ENCODE data around the gene MDN1. TPM values are rescaled to one million over a fixed set of nuclear protein-coding genes. Genes with fewer than 3 reads are reported as not detected.

MDN1 gene
- total and polyA plus RNA-seq, 2 of the 4 experiments (the other 2 are of a cell fraction) = 7.7 to 26.7 TPM

- no peaks in the 10 kb centered on the region for H3K9me1 ChIP-seq (ENCODE audit: insufficient read depth, low read length)
- ATAC-seq (ENCODE audit: low read depth) (no peak), DNase-seq (no peak)
- H3K23ac ChIP-seq (ENCODE audit: low read depth, low read length) = no peak overlapping the region
- no peak overlapping the region for H4K5ac ChIP-seq (ENCODE audit: low read depth, low read length)
- no peaks in the 10 kb centered on the region for H3K9me3 ChIP-seq (ENCODE audit: control insufficient read depth, insufficient read depth, low read length)
- H3K27ac ChIP-seq (ENCODE audit: insufficient read depth, low read length) = no peak overlapping the region
- no peak overlapping the region for H3K14ac ChIP-seq (replicated peaks; ENCODE audit: low read depth, low read length)
- intact Hi-C loops (cut with micrococcal nuclease) (no loop called here), in situ Hi-C loops (cut with MboI; ENCODE audit: low sequenced_read_pairs) (no loop called here), dilution Hi-C loops (cut with HindIII; ENCODE audit: low sequenced_read_pairs, unreplicated experiment) (no loop called here)
- H2AK9ac ChIP-seq (replicated peaks; ENCODE audit: low read depth, low read length, poor library complexity) = no peak overlapping the region
- H2BK15ac ChIP-seq (ENCODE audit: low read depth, low read length) = no peak overlapping the region
- no peak overlapping the region for H3K56ac ChIP-seq (ENCODE audit: extremely low read depth, insufficient read depth, low read length)
- no TSS peak for BruUV-seq (replicated peaks)
- no peak overlapping the region for H2BK120ac ChIP-seq (ENCODE audit: low read depth, low read length)
- H3K27me3 ChIP-seq (ENCODE audit: control insufficient read depth, insufficient read depth, low read length) = no peaks in the 10 kb centered on the region
- no peak overlapping the region for H2AFZ ChIP-seq (replicated peaks; ENCODE audit: low read length, poor library complexity)
- ChIA-PET CTCF (no interaction called here), POLR2A (ENCODE audit: unreplicated experiment) (no interaction called here)
- H3K79me1 ChIP-seq (ENCODE audit: low read depth in 1 of 2, low read length in 2 of 2) = no peaks in the 10 kb centered on the region
- H2BK20ac ChIP-seq (ENCODE audit: low read depth, low read length) = no peak overlapping the region
- no peak overlapping the region for H4K8ac ChIP-seq (ENCODE audit: low read depth in 2 of 2, low read length in 2 of 2)
- no peak overlapping the region for H3K4ac ChIP-seq (ENCODE audit: low read depth, low read length)
- no peaks in the 10 kb centered on the region for H3K36me3 ChIP-seq (ENCODE audit: control insufficient read depth, insufficient read depth, low read length)
- no peak overlapping the region for H2AK5ac ChIP-seq (ENCODE audit: low read depth, low read length)
- H3K4me3 ChIP-seq (ENCODE audit: insufficient read depth, low read depth, low read length) = no peak overlapping the region
- no peak overlapping the region for H4K91ac ChIP-seq (ENCODE audit: insufficient read depth, low read depth, low read length)
- no peak overlapping the region for H3K9ac ChIP-seq (ENCODE audit: low read depth, low read length)
- no peaks in the 10 kb centered on the region for H4K20me1 ChIP-seq (ENCODE audit: insufficient read depth, low read length)
- no CpG with 5 or more reads among the region's 2 CpGs for WGBS, 2 experiments (ENCODE audit: extremely low coverage in 2 of 2, insufficient read length in 1 of 2)
- no peak for TF ChIP-seq FOS (IDR thresholded peaks at IDR 0.05; ENCODE audit: low read depth, low read length)
- TF ChIP-seq POLR2A (IDR thresholded peaks at IDR 0.05; ENCODE audit: low read depth, low read length) = no peak
- TF ChIP-seq USF2 (IDR thresholded peaks at IDR 0.05; ENCODE audit: low read depth, low read length) = no peak
- no peak for TF ChIP-seq CHD1 (IDR thresholded peaks at IDR 0.05; ENCODE audit: low read depth, low read length)
- no peak for TF ChIP-seq NFE2L2 (IDR thresholded peaks at IDR 0.05; ENCODE audit: low read depth, low read length)
- TF ChIP-seq CTCF (conservative IDR thresholded peaks at IDR 0.05; ENCODE audit: low read depth, low read length) = no peak
- no peak for TF ChIP-seq BHLHE40 (IDR thresholded peaks at IDR 0.05; ENCODE audit: low read depth, low read length)
- TF ChIP-seq ELK1 (IDR thresholded peaks at IDR 0.05; ENCODE audit: borderline replicate concordance, low read depth, low read length) = no peak
- TF ChIP-seq CEBPB (IDR thresholded peaks at IDR 0.05; ENCODE audit: low read depth, low read length) = no peak
- H3K4me2 ChIP-seq (ENCODE audit: low read depth, low read length) = no peak overlapping the region
- H3K4me1 ChIP-seq (ENCODE audit: control insufficient read depth, insufficient read depth, low read length) = no peaks in the 10 kb centered on the region
- H2BK5ac ChIP-seq (ENCODE audit: low read depth, low read length, poor library complexity, severe bottlenecking) = no peak overlapping the region
- H3K18ac ChIP-seq (ENCODE audit: low read depth, low read length) = no peak overlapping the region
Measured at GRCh38 chr6:89597372-89597771, 222.2 kb downstream of the MDN1 start.
